ENCODE results near the gene FSIP1.
"Not testable (repeated sequence)": the region's sequence is repeated elsewhere in the genome, so short reads cannot be mapped to it uniquely, and the experiment has no call there.

The FSIP1 gene

DNA sequence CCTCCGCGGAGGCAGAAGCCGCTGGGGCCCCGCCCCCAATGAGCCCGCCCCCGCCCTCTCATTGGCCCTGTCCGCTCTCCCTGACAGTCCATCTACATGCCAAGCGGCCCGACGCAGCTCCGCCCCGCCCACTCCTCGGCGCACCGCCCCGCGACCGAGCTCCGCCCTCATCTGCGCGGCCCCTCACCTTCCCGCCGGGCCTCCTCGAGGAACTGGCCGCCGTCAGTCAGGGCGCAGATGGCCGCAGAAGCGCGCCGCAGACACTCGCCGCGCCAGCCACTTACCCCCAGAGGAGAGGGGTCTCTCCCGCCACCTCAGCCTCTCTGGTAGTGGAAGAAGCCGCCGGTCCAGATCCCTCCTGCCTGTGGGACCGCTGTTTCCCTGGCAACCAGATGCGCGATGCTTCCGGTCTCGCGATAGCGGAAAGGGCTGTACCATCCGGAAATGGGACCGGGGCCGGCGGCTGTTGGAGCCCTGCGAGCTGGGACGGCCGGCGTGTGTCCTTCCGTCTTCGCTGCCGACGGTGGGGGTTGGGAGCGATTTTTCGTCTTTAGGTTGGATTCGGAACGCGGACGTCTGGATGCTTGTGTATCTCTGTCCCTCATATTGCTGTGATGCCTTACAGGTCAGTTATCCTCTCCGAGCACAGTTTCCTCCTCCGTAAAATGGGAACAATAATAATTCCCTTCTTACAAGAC lies at the start of gene FSIP1:
FSIP1 (minus strand) TSS at position 401 of the 698 bp plus-strand sequence. CDS start 6,317 bp downstream, outside the sequence.
- peak; percentile 89 to 95 for DNase-seq

DNA sequence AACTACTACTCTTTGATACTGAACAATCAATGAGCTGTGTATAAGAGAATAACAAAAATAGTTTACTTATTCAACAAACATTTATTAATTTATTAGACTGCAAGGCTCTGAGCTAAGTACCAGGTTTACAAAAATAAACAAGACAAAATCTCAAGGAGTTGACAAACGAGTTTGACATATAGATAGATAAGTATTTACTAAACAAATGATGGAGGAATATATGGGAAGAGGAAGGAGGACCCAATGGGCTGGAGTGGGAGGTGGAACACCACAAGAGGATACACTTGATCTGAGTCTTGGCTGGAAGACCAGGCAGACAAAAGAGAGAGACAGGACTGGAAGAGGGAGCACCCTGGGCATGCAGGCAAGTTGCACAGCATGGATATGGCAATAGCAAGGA lies 47.5 kb upstream of the FSIP1 start:
- DNase-seq = no peak

- DNase-seq = peak in 1 of 2 experiments; percentile 35
Observed at GRCh38 chr15:39828374-39828931, 45.8 kb upstream of the FSIP1 start.

GRCh38 chr15:39826975-39827374 lies 44.3 kb upstream of the FSIP1 start:
- DNase-seq = no peak

DNA sequence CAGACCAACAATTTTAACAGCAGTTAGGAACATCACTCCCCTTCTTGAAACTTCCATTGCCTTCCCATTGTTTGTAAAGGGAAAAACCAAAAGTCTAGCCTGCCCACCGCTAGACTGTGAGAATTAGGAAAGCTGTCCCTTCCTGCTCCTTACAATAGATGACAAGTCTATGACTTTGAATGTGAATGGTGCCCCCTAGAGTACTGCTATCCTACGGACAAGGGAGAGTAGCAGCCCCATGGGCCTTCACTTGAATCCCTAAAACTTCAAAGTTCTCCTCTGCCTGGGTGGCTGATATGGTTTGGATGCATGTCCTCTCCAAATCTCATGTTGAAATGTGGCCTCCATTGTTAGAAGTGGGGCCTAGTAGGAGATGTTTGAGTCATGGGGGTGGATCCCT lies 41.0 kb upstream of the FSIP1 start:
- DNase-seq = no peak

DNA sequence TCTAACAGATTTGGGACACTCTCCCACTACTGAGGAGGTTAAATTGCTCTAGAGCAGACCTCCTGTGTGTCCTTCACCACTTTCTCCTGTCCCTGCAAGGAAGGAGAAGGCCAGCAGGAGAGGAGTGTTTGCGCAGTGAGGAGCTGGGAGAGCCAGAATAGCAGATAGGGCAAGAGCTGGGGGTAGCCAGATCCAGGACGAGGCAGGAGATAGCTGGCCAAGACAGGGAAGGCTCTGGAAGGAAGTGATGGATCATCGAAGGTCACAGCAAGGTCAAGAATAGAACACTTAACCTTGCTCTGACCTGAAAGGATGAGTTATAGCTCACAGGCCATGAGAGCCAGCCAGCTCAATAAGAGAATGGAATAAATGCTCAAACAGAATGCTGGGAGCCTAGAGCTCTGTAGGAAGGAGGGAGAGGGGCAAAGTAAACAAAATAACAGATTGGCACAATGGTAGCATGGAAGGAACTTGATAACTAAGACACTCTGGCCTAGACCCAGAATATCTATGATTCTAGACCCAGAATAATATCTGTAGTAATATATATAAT lies 37.5 kb upstream of the FSIP1 start:
- DNase-seq = no peak

DNA sequence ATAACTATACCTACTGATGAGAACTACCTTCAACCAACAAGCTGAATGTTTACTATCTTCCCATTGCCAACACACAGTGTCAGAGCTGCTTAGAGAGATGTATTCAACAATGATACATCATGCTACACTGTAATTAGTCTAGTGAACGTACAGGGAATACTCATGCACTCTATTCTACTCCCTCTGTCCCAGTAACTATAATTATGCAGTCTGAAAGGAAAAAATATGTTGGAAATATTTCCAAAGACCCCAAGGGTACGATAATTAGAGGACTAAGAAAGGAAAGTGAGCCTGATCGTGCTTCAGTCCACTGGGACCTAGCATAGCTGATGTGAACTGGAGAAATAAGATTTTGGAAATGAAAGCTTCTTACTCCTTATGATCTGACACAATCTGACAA lies 36.9 kb upstream of the FSIP1 start:
- DNase-seq = no peak

DNA sequence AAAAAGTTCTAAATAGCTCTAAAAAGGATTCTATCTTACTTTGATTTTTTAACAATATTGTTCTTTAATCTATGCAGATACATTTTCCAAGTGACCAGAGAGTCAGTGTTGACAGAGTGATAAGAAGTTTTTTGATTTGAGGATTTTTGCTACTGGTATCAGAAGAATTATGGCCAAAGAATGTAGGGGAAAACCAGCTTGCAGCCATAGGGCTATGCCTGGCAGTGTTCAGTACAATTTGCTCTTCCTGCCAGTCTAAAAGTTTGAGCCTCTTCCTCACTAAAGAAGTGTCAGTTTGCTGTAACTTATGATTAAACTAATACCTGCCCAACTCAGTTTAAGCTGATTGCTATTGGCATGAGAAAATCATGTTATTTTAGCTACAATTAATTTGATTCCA lies 35.3 kb upstream of the FSIP1 start:
- DNase-seq = no peak

- no peak for DNase-seq
Observed at GRCh38 chr15:39814489-39814888, 31.8 kb upstream of the FSIP1 start.

- DNase-seq = not testable (repeated sequence)
Observed at GRCh38 chr15:39812651-39813050, 30.0 kb upstream of the FSIP1 start.

GRCh38 chr15:39808909-39809308 lies 26.3 kb upstream of the FSIP1 start:
- DNase-seq = no peak

DNA sequence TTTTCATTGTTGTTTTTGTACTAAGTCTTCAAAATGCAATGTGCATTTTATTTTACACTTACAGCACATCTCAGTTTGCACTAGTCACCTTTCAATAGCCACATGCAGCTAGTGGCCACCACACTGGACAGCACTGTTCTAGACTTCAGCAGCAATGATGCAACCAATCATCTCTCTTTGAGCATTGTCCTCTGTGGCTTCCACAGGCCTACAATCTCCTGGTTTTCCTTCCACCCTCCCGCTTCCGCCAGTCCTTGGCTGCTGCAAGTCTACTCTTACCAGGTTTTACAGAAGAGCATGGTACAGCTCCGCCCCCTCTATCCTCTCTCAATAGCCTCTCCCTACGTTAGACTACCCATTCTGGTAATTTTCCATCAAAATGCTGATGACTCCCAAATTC lies 25.1 kb upstream of the FSIP1 start:
- DNase-seq = no peak

DNA sequence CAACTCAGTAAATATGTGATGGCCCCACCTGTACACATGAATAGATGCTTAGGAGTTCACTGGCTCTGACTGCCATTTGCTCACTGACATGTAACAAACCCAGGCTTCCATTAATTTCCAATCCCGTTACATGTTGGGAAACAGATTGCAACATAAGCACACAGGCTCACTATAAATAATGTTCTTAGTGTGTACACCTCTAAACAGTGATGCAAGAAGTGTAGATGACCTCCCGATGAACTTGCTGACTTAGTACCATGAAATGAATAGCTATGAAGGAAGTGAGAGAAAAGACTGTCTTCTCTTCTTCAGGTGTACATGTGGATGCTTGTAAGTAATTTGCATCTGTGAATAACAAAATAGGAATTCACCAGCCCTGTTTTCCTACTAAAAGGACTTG lies 21.4 kb upstream of the FSIP1 start:
- DNase-seq = no peak

GRCh38 chr15:39803016-39803415 lies 20.4 kb upstream of the FSIP1 start:
- DNase-seq = no peak

- DNase-seq = no peak
Observed at GRCh38 chr15:39801641-39802309, 19.1 kb upstream of the FSIP1 start.

DNA sequence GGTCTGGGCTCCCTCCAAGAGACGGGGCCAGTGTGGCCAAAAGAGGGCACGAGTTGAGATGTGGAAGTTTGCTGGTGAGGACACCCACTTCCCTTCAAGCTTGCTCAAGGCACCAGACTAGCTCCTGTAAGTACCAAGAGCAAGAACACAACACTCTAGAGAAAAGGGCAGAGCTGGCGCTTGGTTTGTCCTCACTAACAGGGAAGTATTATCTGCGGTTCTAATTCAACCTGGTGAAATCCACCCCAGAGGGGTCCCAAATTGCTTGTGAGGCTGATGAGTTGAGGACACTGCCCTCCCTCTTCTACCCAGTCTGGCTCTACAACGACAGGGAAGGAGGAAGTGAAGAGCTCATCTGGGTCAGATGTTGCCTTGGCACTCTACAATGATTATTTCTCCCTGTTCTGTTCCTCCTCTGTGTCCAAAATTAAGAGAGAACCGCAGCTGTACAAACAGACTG lies 16.9 kb upstream of the FSIP1 start:
- DNase-seq = no peak

DNA sequence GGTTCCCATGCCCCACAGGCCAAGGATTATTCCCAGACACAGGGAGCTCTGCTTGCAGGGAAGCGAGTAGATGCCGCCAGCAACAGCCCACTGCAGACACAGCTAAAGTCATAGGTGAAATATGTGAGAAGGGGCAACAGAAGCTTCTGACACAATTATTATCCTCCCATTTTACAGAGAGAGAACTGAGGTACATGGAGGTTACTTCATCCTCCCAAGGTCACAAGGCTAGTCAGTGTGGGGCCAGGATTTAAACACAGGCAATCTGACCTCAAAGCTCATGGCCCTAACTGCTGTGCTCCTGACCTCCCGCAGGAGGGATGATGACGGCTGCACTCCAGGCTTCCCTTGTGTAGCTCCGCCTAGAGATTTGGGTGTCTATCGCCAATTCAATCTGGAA lies 15.7 kb upstream of the FSIP1 start:
- DNase-seq = no peak

DNA sequence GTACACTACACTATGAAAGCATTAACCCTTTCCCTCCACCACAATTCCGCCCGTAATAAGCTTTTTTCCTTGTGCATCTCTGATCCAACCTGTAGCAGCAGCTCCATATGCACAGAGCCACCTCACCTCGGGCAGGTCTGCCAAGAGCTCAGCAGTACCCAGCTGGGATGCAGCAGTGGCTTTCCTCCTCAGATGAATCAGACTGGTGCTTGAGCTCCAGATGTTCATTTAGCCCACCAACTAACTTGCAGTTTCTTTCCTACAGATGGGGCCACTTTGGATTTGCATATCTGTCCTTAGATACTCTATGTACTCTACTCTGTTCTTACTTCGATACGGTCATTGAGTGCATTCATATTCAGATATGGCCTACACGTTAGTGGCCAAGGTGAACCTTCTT lies 14.8 kb upstream of the FSIP1 start:
- no peak for DNase-seq

GRCh38 chr15:39796601-39797000 lies 14.0 kb upstream of the FSIP1 start:
- DNase-seq = no peak

DNA sequence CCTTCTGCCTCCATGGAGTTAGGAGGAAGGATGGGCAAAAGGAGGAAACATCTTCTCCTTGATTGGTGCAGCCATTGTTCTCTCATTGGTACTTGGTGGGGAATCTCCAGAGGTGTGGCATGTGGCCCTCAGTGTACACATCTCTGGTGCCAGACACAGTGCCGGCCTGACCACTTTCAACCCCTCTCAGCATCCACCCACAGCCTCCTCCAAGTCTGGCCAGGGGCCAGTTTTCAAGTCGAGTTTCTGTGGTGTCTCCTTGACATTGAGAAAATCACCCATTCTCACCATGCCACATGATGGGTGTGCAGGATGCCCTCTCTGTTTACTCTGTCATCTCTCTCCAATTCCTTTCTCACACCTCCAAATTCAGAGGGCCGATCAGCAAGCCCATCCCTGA lies 12.8 kb upstream of the FSIP1 start:
- DNase-seq = no peak

GRCh38 chr15:39794954-39795353 lies 12.3 kb upstream of the FSIP1 start:
- DNase-seq = no peak

DNA sequence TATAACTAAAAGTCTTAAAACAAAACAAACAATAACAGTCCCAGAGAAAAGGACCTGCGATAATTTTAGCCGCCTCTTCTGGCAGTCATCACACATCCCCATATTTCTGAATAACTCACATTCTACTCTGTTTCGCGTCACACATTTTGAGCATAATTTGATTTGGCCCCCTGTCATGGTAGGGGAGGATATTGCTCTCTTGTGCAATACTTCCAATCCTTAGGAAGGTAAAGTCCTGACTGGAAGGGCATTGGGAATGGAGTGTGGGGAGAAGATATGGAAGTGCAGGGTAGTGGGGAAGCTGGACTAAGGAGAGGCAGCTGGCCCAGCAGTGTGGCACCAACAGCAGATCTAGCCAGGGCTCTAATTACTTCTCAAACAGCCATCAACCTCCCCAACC lies 11.3 kb upstream of the FSIP1 start:
- no peak for DNase-seq

GRCh38 chr15:39792844-39793335 lies 10.2 kb upstream of the FSIP1 start:
- no peak for DNase-seq

Data from NCI-H446 (cell line).